C1 segment of cervical spinal cord (tissue), 14 donors: ENCODE data around the gene SLC39A7.

Experiments
- DNase-seq, 14 donors: peaks; one replicate each; lab custom pipeline; 2025; lab: John Stamatoyannopoulos, UW

The SLC39A7 gene

DNA sequence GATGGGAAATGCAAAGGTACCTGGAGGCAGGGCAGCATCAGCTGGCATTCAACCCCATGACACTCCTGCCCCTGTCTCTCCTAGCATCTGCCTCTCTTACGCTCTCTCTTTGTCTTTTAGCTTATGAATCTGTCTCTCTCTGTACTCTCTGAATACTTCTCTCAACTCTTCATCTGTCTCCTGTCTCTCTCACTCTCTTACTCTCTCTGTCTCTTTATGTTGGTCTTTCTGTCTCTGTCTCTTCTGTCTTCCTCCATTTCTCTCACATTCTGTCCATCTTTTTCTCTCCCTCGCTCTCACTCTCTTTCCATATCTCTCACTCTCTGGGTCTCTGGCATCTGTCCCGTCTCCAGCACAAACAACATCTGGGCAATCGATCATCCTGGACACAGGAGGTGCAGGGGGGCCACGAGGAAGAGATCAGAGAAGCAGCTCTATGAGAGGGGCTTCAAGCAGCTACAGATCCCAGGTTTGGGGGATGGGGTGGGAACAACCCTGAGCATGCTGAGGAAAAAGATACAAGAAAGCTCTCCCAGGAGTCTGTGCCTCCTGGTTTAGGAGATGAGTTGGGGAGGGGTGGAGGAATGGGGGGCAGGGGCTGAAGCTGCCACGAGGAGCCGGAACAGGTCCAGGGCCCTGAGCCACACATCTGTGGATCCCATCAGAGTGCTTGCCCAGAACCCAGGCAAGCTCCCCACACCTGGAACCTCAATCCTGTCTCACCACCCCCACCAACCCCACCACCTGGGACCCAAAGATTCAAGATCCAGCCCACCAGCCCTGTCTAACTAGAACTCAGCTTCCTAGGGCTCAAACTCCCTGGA lies 10.8 kb upstream of the SLC39A7 start:
- no peak for DNase-seq

DNA sequence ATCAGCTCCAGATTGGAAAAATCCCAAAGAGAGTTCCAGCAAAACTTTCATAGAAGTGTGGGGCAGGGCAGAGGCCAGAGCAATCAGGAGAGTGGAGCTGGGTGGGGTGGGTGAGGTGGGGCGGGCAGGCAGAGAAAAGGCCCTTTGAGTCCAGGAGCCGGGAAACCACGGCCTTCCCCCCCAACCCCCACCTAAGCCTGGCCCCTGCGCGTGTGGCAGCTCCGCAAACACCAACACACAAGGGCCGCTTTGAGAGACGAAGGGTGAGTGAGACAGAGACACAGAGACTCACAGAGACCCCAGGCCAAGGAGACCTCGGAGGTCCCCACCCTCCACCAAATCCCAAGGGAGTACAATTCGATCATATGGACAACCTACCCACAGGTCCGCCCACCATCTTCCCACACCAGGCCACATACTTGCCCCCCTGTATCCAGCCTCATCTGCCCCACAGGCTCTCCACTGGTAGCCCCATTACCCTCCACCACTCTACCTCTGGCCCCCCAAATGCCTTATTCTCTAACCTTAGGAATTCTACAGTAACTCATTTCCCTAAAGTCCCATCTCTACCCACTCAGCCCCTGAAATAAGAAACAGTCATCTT lies 10.1 kb upstream of the SLC39A7 start:
- DNase-seq = peak in 2 of 14 donors; percentile 17 to 64

DNA sequence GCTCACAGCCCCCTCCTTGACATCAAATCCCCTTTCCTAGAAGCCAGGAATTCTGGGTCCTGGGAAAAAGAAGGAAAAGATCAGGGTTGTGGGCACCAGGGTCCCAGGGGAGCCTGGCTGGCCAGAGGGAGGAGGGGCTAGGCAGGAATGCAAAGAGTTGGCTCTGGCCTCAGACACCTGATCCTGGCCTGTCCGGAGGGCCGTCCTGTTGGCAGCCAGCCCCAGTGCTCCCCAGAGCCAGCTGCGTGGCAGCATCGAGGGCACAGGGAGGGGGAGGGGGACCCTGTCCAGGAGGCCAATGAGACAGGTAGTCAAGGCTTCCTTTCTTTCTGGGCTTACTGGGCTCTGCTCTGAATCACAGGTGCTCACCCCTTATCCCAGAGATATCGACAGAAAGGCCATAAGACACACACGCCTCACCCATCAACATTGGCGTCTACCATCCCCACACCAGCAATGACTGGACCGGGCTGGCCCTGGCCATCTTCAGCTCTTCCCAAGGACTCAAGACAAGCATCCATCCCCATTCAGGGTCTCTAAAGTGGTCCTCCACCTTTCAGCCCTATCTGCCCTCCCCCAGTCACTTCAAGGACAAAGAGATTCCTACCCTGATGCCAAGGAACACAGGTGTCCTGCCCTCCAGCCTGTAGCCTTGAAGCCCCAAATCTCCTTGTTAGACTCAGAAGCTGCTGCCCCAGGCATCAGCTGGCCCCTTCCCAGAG lies 9.1 kb upstream of the SLC39A7 start:
- no peak for DNase-seq

DNA sequence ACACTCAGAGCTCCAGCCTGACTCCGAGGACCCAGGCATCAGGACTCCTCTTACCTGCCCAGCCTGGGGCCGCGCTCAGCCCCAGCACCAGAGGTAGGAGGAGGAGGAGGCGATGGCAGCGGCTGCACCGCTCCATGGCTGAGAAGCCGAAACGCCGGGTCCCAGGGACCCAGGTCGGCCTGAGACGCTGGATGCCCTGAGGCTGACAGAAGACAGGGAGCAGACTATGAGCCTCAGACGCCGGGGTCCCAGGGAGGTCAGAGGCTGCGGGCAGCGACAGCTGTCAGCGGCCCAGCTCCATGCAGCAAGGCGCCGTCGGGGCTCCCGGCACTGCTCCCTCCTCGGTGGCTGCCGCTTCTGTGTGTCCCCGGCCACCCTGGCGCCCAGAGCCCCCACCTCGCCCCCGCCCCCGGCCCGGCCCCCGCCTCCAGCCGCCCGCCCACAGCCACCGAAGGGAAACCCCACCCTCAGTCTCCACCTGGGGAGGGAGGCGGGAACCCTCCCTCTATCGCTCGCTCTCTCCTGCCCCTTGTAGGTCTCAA lies 8.5 kb upstream of the SLC39A7 start, which contains the start of gene COL11A2:
COL11A2 (minus strand) TSS at position 363 of the 542 bp plus-strand sequence; CDS start at position 136, 227 bp downstream.
- no peak for DNase-seq

DNA sequence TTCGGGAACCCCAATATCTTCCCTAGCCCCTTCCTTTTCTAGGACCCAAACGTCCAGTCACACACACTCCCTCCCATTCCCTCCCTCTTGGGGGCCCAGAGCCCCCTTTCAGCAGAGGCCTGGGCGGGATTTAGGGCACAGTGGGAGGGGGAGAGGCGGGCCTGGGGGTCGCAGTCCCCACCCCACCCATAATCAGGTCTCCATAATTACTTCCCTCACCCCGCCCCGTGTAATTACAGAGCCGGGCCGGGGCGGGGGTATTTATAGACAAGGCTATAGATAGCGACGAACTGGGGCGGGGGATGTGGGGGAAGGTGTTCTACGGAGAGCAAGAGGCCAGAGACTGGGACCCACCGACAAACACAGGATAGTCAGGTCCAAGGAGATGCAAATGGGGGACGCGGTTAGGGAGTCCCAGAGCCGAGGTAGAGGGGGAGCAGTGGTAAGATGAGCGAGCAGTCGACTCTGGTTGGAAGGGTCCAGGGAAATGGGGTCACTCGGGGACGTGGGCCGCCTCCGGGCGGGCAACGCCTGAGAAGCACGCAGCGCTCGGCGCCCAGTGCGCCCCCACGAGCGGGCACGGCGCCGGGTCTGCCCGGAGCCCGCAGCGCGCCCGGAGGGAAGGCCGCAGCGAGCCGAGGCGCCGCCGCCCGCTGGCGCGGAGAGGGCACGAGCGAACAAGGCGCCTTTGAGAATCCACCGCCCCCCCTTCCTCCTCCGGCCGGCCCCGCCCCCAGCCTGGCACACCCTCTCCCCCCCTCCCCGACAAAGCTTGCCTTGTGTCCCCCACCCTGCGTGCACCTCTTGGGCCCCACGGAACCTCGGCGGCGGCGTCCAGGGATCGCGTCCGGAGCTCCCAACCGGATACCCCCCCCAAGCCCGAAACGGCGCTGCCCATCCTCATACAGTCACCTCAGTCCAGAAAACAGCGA lies 7.7 kb upstream of the SLC39A7 start:
- DNase-seq = peak in 12 of 14 donors; percentile 29 to 84 (median 64)

DNA sequence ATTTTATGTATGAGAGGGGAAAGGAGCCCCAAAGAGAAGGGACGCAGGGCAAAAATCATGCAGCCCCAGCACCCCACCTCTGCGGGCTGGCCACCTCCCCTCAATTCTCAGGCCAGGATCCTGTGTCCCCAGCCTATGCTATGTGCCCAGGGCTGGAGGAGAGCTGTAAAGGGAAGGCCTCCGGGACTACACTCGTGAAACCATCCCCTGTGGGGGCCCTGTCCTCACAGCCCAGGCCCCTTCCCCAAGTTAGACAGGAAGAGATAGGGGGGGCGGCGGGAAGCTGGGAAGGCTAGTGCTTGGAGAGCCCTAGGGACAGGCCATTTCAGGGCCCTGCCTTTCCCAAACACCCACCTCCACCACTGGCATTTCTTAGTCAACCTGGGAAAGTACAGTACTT lies 7.0 kb upstream of the SLC39A7 start:
- peak in 2 of 14 donors; percentile 49 to 64 for DNase-seq

DNA sequence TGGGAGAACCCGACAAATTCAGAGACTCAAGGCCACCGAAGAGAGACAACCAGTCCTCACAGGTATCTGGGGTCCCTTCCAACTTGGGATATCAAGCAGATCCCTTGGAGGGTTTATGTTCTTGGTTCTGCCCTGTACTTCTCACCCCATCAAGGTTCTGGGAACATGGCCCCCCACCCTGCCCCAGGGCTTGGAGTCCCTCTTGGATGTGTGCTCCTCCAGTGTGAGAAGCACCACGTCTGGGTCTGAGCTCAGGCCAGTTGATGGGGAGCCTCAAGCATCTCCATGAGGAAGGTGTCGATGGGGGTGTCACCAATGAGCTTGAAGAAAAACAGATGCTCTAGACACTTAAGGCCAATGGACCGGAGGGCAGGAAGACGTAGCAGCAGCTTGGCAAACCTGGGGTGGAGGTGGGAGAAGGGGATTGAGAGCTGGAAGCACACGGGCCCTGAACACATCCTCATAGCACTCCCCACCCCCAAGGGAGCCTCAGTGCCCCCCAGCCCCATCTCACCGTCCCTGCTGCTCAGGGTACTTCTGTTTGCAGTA lies 6.2 kb upstream of the SLC39A7 start:
- DNase-seq = no peak

DNA sequence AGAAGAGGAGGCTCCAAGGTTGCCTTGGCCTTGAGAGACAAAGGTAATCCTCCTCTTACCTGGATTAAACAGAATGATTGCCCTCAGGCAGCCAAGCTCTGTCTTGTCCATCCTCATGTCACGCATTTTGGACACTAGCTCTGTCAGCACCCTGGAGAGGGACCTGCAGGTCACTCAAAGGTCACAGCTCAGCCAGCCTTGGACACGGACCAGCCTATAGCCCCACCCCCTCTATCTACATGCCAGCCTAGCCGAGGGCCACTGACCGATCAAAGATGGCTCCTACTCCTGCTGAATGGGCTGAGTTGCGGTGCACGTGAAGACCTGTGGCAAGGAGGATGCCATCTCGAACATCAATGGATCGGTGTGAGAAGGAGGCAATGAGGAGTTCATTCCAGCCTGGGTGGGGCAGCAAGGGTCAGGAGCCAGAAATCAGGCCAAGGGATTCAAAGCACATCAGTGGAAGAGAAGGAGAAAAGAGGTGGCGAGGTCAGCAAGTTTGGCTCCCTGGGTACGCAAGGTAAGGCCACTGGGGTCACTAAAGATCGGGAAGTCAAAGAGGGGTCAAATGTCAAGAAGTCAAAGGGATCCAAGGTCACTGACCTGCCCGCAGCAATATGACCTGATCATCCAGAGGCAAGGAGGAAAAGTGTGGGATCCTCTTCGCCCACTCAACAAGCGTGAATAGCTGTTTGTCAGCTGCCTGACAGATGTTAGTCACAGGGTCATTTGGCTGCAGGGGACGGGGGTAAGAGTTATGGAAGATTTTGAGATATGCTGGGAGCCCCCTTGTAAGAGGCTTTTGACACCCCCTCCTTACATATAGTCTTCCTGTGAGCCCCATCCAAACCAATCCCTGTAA lies 5.1 kb upstream of the SLC39A7 start:
- DNase-seq = no peak

DNA sequence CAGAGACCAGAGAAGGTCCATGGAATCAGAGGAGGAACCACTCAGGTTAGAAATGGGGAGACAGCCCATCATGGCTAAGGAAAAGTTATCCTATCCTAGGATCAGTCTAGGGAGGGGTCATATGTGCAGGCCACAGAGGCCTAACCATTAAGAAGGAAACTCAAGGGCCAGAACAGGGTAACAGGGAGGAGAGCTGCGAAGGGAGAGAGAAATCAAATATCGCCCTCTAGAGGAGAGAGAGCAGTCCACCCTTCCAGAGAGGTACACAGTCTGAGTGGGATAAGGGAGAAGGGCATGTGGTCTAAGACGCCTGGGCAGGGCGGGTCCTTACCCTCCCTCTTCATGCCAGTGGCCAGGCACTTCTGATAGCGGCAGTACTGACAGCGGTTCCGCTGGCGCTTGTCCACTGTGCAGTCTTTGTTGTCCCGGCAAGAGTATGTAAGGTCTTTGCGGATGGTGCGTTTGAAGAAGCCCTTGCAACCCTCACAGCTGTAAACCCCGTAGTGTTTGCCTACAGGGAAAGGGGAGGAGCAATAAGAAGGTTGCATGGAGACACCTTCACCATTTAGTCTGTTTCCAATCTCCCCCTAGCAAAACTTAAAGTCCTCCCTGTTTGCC lies 3.1 kb upstream of the SLC39A7 start:
- DNase-seq = peak in 6 of 14 donors; percentile 10 to 42 (median 22)

DNA sequence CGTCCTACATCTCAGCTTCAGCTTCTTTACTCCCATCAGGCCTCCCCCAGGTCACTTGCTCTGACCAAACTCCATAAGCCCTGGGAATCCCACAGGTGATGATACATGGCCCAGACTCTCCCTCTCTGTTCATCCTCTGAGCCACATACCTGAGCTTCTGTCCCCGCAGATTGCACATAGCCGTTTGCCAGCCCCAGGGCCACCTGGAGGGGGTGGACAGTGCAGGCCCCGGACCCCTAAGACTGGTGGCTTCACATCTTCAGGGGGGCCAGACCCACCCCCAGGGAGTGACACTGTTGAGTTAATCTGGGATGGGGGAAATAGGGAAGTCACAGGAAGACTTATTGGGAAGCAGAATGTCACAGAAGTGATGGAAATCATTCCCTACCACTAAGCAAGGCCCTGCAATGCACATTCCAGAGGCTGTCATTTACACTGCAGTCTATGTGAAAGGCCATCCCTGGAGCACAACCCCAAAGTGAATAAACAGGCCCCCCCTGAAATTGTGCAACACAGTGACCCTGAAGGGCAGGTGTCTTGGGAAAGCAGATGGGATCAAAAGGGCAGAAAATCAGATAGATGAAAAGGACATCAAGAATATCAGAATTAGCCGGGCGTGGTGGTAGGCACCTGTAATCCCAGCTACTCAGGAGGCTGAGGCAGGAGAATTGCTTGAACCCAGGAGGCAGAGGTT lies 2.4 kb upstream of the SLC39A7 start:
- no peak for DNase-seq

DNA sequence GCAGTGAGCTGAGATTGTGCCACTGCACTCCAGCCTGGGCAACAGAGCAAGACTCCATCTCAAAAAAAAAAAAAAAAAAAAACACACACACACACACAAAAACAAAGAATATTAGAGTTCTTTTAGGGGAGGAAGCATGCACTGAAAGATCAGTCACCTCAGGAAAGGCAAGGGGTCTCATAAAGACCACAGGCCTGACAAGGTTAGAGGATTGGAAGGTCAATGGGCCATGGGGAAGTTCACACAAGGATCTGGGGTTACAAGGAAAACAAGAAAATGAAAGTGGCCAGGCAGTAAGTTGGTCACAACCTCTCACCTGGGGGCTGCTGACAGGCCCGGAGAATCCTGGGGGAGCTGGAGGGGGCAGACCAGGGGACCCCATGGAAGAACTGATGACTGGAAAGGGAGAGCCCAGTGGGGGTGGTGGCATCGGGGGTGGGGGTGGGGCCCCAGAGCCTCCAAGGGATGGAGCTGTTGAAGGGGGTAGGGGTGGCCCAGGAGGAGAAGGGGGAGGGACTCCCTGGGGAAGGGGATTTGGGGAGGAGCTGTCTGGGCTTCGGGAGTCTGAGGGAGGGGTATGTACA lies 1.7 kb upstream of the SLC39A7 start:
- DNase-seq = no peak

DNA sequence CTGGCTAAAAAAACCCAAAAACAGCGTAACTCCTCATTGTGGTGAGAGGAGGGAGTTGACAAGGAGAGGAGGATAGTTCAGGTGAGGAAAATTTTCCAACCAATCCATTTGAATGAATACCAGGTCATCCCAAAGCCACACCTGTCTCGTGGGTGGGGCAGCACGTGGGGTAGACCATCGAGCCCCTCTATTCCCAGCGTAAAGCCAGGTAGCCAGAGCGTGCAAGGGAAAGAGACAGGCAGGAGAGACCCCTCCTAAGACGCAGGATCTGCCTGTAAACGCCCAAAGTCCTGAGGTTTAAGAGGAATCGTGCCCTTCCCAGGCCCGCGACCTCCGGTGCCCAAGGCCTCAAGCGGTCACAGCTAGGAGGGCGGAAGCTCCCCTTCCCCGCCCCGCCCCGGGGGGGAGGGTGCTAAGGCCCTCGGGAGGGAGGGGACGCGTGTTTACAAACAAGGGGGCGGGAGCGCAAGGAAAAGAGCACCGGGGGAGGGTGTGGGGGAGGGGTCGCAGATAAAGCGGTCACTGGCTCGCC lies 914 bp upstream of the SLC39A7 start:
- peak in 1 of 14 donors; percentile 62 for DNase-seq

DNA sequence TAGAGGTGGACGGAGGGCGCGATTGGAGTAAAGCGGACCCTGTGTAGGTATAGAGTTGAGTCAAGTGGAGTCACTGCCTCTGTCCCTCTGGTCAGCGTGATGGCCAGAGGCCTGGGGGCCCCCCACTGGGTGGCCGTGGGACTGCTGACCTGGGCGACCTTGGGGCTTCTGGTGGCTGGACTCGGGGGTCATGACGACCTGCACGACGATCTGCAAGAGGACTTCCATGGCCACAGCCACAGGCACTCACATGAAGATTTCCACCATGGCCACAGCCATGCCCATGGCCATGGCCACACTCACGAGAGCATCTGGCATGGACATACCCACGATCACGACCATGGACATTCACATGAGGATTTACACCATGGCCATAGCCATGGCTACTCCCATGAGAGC lies 479 bp downstream of the SLC39A7 start:
- DNase-seq = no peak

DNA sequence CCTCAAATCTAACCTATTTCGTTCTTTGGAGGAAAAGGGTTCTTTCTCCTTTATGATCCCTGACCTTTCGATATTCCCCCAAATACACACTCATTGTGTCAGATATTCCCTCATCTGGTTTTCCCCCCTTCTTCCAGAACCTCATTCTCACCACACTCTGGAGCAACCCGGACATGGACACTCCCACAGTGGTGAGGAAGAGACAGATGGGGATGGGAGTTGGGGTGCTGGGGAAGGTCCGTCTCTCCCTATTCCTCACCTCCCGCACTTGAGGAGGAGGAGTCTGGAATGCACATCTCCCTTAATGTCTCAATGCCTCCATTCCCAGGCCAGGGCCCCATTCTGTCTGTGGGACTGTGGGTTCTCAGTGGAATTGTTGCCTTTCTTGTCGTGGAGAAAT lies 1.3 kb downstream of the SLC39A7 start:
- no peak for DNase-seq

DNA sequence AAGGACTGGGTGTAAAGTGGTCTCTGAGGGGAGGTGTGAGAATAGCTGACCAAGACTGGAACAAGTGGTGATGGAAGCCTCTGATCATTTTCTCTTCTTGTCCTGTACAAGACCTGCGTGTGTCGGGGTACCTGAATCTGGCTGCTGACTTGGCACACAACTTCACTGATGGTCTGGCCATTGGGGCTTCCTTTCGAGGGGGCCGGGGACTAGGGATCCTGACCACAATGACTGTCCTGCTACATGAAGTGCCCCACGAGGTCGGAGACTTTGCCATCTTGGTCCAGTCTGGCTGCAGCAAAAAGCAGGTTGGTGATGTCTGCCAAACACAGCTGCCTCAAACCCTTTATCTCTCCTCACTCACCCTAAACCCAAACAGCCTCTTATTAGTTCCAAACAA lies 2.1 kb downstream of the SLC39A7 start:
- no peak for DNase-seq

DNA sequence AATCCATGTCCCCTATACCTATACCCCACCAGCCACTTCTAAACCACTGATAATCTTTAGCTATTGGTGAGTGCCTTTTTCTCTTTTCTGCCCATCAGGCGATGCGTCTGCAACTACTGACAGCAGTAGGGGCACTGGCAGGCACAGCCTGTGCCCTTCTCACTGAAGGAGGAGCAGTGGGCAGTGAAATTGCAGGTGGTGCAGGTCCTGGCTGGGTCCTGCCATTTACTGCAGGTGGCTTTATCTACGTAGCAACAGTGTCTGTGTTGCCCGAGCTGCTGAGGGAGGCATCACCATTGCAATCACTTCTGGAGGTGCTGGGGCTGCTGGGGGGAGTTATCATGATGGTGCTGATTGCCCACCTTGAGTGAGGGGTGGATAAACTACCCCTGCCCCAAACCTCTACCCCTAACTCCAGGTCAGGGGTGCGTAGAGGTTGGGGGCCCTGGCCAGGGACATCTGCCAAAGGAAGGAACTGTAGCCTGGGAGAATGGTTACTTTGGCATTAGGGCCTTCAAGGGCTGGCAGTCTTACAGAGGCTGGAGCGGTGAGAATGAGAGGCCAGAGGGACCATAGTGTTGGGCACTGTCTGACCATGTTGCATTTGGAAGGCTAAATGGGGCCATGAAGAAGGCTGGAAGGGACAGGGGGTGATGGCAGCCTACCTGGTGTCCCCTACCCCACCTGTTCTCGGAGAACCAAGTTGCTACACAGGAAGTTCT lies 2.9 kb downstream of the SLC39A7 start:
- DNase-seq = no peak

DNA sequence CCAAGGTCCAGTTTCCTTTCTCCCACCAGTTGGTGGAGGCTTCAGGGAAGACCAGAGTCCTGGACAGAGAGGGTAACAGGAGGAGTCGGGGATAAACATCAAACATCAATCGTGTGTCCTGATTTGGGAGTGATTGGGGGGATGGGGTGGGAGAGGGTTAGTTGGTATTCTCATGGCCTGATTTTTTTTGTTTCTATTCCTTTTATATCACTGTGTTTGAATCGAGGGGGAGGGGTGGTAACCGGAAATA lies 3.4 kb downstream of the SLC39A7 start:
- no peak for DNase-seq
